Activated CD8-positive, alpha-beta memory T cell treated with anti-CD3 and anti-CD28 coated beads for 4 hours (primary cell): ENCODE measurements around the gene MT1F.
"Not testable (repeated sequence)": the region's sequence is repeated elsewhere in the genome, so short reads cannot be mapped to it uniquely, and the experiment has no call there.

Experiments
- DNase-seq, 2 donors: peaks; one replicate each; pipeline ENCODE4 v3.0.0-alpha.2; 2020; ENCODE audit warnings: low read depth in 2 of 2

The MT1F gene

GRCh38 chr16:56645311-56645710 lies 12.4 kb upstream of the MT1F start:
- no peak for DNase-seq

GRCh38 chr16:56645838-56646237 lies 11.9 kb upstream of the MT1F start:
- DNase-seq: no peak

GRCh38 chr16:56647641-56648431 lies 9.9 kb upstream of the MT1F start:
- no peak for DNase-seq

- DNase-seq: no peak
Observed at GRCh38 chr16:56649271-56649670, 8.5 kb upstream of the MT1F start.

GRCh38 chr16:56649820-56650219 lies 7.9 kb upstream of the MT1F start:
- DNase-seq: no peak

- no peak for DNase-seq
Observed at GRCh38 chr16:56651586-56651985, 6.2 kb upstream of the MT1F start, which contains the start of gene MT1B. Gene MT1B, plus strand, starts transcription at chr16:56651886. Its CDS starts 68 bp downstream, at chr16:56651954.

- DNase-seq: no peak
Observed at GRCh38 chr16:56652600-56652999, 5.2 kb upstream of the MT1F start.

GRCh38 chr16:56653218-56653617 lies 4.5 kb upstream of the MT1F start:
- DNase-seq: no peak

- no peak for DNase-seq
Observed at GRCh38 chr16:56658327-56658875, 642 bp downstream of the MT1F start.

GRCh38 chr16:56662357-56663354 lies 4.9 kb downstream of the MT1F start:
- DNase-seq: no peak

GRCh38 chr16:56664506-56664905 lies 6.7 kb downstream of the MT1F start:
- no peak for DNase-seq

GRCh38 chr16:56665286-56666261 lies 7.8 kb downstream of the MT1F start:
- not testable (repeated sequence) for DNase-seq

GRCh38 chr16:56667581-56668571 lies 10.1 kb downstream of the MT1F start, which contains the start of gene MT1G:
Gene MT1G, minus strand, starts transcription at chr16:56668065. Its CDS starts 72 bp downstream, at chr16:56667993.
- DNase-seq: no peak

GRCh38 chr16:56669005-56669839 lies 11.5 kb downstream of the MT1F start, which contains the start of gene MT1H:
Gene MT1H, plus strand, starts transcription at chr16:56669814. Its CDS starts 71 bp downstream, at chr16:56669885.
- no peak for DNase-seq

- DNase-seq: no peak
Observed at GRCh38 chr16:56669840-56670619, 12.3 kb downstream of the MT1F start.

GRCh38 chr16:56670620-56670934 lies 12.8 kb downstream of the MT1F start:
- no peak for DNase-seq

- DNase-seq: not testable (repeated sequence)
Observed at GRCh38 chr16:56671691-56672090, 13.9 kb downstream of the MT1F start.

- DNase-seq: not testable (repeated sequence)
Observed at GRCh38 chr16:56672171-56672570, 14.4 kb downstream of the MT1F start.
